Keratinocyte (primary cell): ENCODE data around the gene PTPRN2.

ENCODE experiments used
- EZH2 ChIP-seq: IDR thresholded peaks from one replicate; pipeline ENCODE4 v1.6.1; 2012; ENCODE audit warnings: inconsistent platforms, mild to moderate bottlenecking, low read length, moderate library complexity
- TF ChIP-seq, protein P1 (sequence below), 3 experiments: IDR thresholded peaks in 1 of 3; conservative IDR thresholded peaks in 1 of 3; optimal IDR thresholded peaks in 1 of 3; 2 replicates in 2 of 3; 3 replicates in 1 of 3; pipeline versions ENCODE3 to v1.5.1; 2011; ENCODE audit warnings: low read length in 3 of 3, mild to moderate bottlenecking in 3 of 3, moderate library complexity in 2 of 3, control low read depth in 1 of 3, inconsistent platforms in 1 of 3; ENCODE audit not compliant: insufficient read depth in 2 of 3; ENCODE audit errors: extremely low read depth in 1 of 3

DNA sequence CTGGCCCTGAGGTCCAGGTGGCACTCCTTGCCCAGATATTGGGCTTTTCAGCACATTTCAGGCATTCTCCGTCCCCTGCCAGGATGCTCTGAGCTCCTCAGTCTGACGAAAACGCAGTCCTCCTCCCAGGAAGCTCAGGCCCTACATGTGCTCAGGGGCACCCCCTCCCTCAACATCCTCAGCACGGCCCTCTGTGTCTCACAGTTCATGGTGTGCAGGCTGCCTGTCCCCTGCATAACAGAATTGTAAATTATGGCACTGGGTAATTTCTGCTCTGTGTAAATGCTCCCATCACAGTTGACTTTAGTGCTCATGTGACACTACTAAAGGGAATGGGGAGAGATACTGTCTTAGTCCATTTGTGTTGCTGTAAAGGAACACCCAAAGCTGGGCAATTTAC is 687.1 kb downstream of the PTPRN2 start:
- TF ChIP-seq EZH2: no peak
- TF ChIP-seq, protein P1, sequence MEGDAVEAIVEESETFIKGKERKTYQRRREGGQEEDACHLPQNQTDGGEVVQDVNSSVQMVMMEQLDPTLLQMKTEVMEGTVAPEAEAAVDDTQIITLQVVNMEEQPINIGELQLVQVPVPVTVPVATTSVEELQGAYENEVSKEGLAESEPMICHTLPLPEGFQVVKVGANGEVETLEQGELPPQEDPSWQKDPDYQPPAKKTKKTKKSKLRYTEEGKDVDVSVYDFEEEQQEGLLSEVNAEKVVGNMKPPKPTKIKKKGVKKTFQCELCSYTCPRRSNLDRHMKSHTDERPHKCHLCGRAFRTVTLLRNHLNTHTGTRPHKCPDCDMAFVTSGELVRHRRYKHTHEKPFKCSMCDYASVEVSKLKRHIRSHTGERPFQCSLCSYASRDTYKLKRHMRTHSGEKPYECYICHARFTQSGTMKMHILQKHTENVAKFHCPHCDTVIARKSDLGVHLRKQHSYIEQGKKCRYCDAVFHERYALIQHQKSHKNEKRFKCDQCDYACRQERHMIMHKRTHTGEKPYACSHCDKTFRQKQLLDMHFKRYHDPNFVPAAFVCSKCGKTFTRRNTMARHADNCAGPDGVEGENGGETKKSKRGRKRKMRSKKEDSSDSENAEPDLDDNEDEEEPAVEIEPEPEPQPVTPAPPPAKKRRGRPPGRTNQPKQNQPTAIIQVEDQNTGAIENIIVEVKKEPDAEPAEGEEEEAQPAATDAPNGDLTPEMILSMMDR (optimal IDR thresholded peaks at IDR 0.05 in 1 of 3, IDR thresholded peaks at IDR 0.05 in 1 of 3, conservative IDR thresholded peaks at IDR 0.05 in 1 of 3; ENCODE audit: extremely low read depth in 1 of 3, insufficient read depth in 2 of 3, low read length in 3 of 3): no peak
